DMS 273 (cell line): ENCODE results near the gene BCAR3.

Experiments
- DNase-seq: peaks from one replicate; lab custom pipeline; 2025; ENCODE audit not compliant: unreplicated experiment; lab: John Stamatoyannopoulos, UW

BCAR3 gene

GRCh38 chr1:93640656-93641440 lies 40.8 kb downstream of the BCAR3 start:
- DNase-seq, result no peak

- no peak for DNase-seq
These were observed 42.7 kb downstream of the BCAR3 start for GRCh38 chr1:93638981-93639380.

GRCh38 chr1:93638307-93638847 lies 43.3 kb downstream of the BCAR3 start:
- no peak for DNase-seq

- no peak for DNase-seq
These were observed 44.9 kb downstream of the BCAR3 start for GRCh38 chr1:93636712-93637111.

GRCh38 chr1:93635614-93636543 lies 45.8 kb downstream of the BCAR3 start:
- DNase-seq, result no peak

- DNase-seq, result no peak
These were observed 48.3 kb downstream of the BCAR3 start for GRCh38 chr1:93633313-93633712.

GRCh38 chr1:93631626-93632365 lies 49.8 kb downstream of the BCAR3 start:
- DNase-seq, result peak; percentile 53

- DNase-seq, result no peak
These were observed 51.5 kb downstream of the BCAR3 start for GRCh38 chr1:93630168-93630567.

- peak; percentile 80 for DNase-seq
These were observed 52.3 kb downstream of the BCAR3 start for GRCh38 chr1:93629101-93630059.

GRCh38 chr1:93628681-93629080 lies 53.0 kb downstream of the BCAR3 start:
- no peak for DNase-seq

- DNase-seq, result peak; percentile 82
These were observed 55.9 kb downstream of the BCAR3 start for GRCh38 chr1:93625582-93626327.

- DNase-seq, result no peak
These were observed 57.8 kb downstream of the BCAR3 start for GRCh38 chr1:93623875-93624274.

GRCh38 chr1:93623436-93623835 lies 58.2 kb downstream of the BCAR3 start:
- DNase-seq, result no peak

GRCh38 chr1:93621246-93621645 lies 60.4 kb downstream of the BCAR3 start:
- no peak for DNase-seq

- DNase-seq, result no peak
These were observed 60.8 kb downstream of the BCAR3 start for GRCh38 chr1:93620841-93621210.

GRCh38 chr1:93620172-93620840 lies 61.3 kb downstream of the BCAR3 start:
- DNase-seq, result peak; percentile 29

- DNase-seq, result peak; percentile 54
These were observed 62.0 kb downstream of the BCAR3 start for GRCh38 chr1:93619507-93620171.
